GM21786 (cell line): ENCODE data around the gene TCOF1.
A peak's percentile ranks its signal among the peaks of the same experiment; 100 is the strongest.

Experiments
- ATAC-seq: cut with Tn5 transposase; IDR thresholded peaks from one replicate; pipeline ENCODE4 v1.9.1; 2021; ENCODE audit not compliant: unreplicated experiment

The TCOF1 gene

GRCh38 chr5:150401376-150402228 lies 44.1 kb downstream of the TCOF1 start:
- no peak for ATAC-seq

GRCh38 chr5:150402229-150402773 lies 44.8 kb downstream of the TCOF1 start:
- ATAC-seq, result no peak

GRCh38 chr5:150402901-150403342 lies 45.4 kb downstream of the TCOF1 start:
- ATAC-seq, result no peak

- ATAC-seq, result no peak
Measured at GRCh38 chr5:150404121-150404520, 46.6 kb downstream of the TCOF1 start.

GRCh38 chr5:150404535-150404934 lies 47.0 kb downstream of the TCOF1 start:
- no peak for ATAC-seq

- no peak for ATAC-seq
Measured at GRCh38 chr5:150404941-150405816, 47.7 kb downstream of the TCOF1 start.

GRCh38 chr5:150406103-150406722 lies 48.7 kb downstream of the TCOF1 start:
- ATAC-seq, result no peak

- no peak for ATAC-seq
Measured at GRCh38 chr5:150406723-150407095, 49.2 kb downstream of the TCOF1 start.

- ATAC-seq, result no peak
Measured at GRCh38 chr5:150407096-150407720, 49.7 kb downstream of the TCOF1 start.

- ATAC-seq, result no peak
Measured at GRCh38 chr5:150408231-150408943, 50.9 kb downstream of the TCOF1 start.

GRCh38 chr5:150409638-150410523 lies 52.4 kb downstream of the TCOF1 start:
- ATAC-seq, result peak; percentile 34

- ATAC-seq, result no peak
Measured at GRCh38 chr5:150410524-150411244, 53.2 kb downstream of the TCOF1 start.

- ATAC-seq, result no peak
Measured at GRCh38 chr5:150411245-150411979, 53.9 kb downstream of the TCOF1 start.

- peak; percentile 74 for ATAC-seq
Measured at GRCh38 chr5:150412319-150413175, 55.0 kb downstream of the TCOF1 start, which contains the start of gene CD74. Gene CD74 (minus strand): TSS chr5:150412910. CDS start chr5:150412749, 161 bp downstream.

- ATAC-seq, result no peak
Measured at GRCh38 chr5:150413176-150413901, 55.8 kb downstream of the TCOF1 start.
